H1 (cell line): ENCODE results near the gene PPA2.

Experiments
- NANOG ChIP-seq: IDR thresholded peaks from 2 replicates; pipeline ENCODE4 v1.6.1; 2011; ENCODE audit warnings: low read length, low read depth, mild to moderate bottlenecking, inconsistent platforms; ENCODE audit not compliant: insufficient read depth, poor library complexity, severe bottlenecking
- POLR2A ChIP-seq, 2 experiments: IDR thresholded peaks; 1 replicate in 1 of 2; 2 replicates in 1 of 2; pipeline ENCODE4 v1.6.1; 2011; ENCODE audit warnings: low read depth in 2 of 2, low read length in 2 of 2, mild to moderate bottlenecking in 2 of 2; ENCODE audit errors: control extremely low read depth in 1 of 2
- TAF1 ChIP-seq: IDR thresholded peaks from 2 replicates; pipeline ENCODE4 v1.6.1; 2011; ENCODE audit warnings: mild to moderate bottlenecking, low read depth, low read length
- TF ChIP-seq, protein P1 (sequence below), 3 experiments: IDR thresholded peaks; 1 replicate in 2 of 3; 2 replicates in 1 of 3; pipeline versions ENCODE4 v1.5.1 to v1.6.1; 2011; ENCODE audit warnings: low read length in 3 of 3, mild to moderate bottlenecking in 3 of 3, inconsistent platforms in 2 of 3, low read depth in 1 of 3, moderate library complexity in 1 of 3; ENCODE audit not compliant: insufficient read depth in 1 of 3; ENCODE audit errors: control extremely low read depth in 1 of 3

- TF ChIP-seq TAF1 (no peak), POLR2A (IDR thresholded peaks at IDR 0.05; ENCODE audit: control extremely low read depth in 1 of 2, low read depth in 2 of 2, low read length in 2 of 2) (no peak), NANOG (no peak)
- TF ChIP-seq, protein P1, sequence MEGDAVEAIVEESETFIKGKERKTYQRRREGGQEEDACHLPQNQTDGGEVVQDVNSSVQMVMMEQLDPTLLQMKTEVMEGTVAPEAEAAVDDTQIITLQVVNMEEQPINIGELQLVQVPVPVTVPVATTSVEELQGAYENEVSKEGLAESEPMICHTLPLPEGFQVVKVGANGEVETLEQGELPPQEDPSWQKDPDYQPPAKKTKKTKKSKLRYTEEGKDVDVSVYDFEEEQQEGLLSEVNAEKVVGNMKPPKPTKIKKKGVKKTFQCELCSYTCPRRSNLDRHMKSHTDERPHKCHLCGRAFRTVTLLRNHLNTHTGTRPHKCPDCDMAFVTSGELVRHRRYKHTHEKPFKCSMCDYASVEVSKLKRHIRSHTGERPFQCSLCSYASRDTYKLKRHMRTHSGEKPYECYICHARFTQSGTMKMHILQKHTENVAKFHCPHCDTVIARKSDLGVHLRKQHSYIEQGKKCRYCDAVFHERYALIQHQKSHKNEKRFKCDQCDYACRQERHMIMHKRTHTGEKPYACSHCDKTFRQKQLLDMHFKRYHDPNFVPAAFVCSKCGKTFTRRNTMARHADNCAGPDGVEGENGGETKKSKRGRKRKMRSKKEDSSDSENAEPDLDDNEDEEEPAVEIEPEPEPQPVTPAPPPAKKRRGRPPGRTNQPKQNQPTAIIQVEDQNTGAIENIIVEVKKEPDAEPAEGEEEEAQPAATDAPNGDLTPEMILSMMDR (IDR thresholded peaks at IDR 0.05; ENCODE audit: control extremely low read depth in 1 of 3, insufficient read depth in 1 of 3, low read depth in 1 of 3, low read length in 3 of 3): no peak
Measured at GRCh38 chr4:105389167-105389566, 84.7 kb downstream of the PPA2 start.
